ENCODE results near the gene RXFP1.

DNA sequence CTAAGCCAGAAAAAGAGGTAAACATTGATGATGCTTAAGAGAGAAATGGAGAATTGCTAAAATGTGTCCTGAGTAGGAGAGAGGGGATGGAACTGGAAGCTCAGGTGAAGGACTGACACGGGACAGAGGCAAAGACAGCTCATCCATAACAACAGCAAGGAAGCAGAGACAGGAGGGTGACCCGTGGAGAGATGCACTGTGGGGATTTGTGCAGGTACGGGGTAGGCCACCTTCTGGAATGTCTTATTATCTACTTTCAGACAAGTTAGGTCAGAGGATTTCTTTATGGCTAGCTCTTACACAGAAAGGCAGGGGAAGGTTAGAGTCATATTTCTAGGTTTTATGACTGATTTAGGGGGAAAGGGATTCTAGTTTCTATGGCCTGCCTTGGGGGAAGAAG, 31.7 kb downstream of the RXFP1 start:
- TF ChIP-seq YY1 (IDR thresholded peaks at IDR 0.05; ENCODE audit: low read depth), result no peak
- no peak for TF ChIP-seq CREB1 (IDR thresholded peaks at IDR 0.05; ENCODE audit: low read depth)
- no peak for TF ChIP-seq TCF12 (IDR thresholded peaks at IDR 0.05; ENCODE audit: low read depth)
- TF ChIP-seq, protein P1, sequence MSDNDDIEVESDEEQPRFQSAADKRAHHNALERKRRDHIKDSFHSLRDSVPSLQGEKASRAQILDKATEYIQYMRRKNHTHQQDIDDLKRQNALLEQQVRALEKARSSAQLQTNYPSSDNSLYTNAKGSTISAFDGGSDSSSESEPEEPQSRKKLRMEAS (IDR thresholded peaks at IDR 0.05), result no peak
- TF ChIP-seq TEAD4 (IDR thresholded peaks at IDR 0.05), result no peak
- TF ChIP-seq EP300 (IDR thresholded peaks at IDR 0.05; ENCODE audit: borderline replicate concordance), result no peak
- TF ChIP-seq RAD21 (IDR thresholded peaks at IDR 0.05; ENCODE audit: low read depth), result no peak
- no peak for TF ChIP-seq CEBPB (IDR thresholded peaks at IDR 0.05)
- TF ChIP-seq, protein P2, sequence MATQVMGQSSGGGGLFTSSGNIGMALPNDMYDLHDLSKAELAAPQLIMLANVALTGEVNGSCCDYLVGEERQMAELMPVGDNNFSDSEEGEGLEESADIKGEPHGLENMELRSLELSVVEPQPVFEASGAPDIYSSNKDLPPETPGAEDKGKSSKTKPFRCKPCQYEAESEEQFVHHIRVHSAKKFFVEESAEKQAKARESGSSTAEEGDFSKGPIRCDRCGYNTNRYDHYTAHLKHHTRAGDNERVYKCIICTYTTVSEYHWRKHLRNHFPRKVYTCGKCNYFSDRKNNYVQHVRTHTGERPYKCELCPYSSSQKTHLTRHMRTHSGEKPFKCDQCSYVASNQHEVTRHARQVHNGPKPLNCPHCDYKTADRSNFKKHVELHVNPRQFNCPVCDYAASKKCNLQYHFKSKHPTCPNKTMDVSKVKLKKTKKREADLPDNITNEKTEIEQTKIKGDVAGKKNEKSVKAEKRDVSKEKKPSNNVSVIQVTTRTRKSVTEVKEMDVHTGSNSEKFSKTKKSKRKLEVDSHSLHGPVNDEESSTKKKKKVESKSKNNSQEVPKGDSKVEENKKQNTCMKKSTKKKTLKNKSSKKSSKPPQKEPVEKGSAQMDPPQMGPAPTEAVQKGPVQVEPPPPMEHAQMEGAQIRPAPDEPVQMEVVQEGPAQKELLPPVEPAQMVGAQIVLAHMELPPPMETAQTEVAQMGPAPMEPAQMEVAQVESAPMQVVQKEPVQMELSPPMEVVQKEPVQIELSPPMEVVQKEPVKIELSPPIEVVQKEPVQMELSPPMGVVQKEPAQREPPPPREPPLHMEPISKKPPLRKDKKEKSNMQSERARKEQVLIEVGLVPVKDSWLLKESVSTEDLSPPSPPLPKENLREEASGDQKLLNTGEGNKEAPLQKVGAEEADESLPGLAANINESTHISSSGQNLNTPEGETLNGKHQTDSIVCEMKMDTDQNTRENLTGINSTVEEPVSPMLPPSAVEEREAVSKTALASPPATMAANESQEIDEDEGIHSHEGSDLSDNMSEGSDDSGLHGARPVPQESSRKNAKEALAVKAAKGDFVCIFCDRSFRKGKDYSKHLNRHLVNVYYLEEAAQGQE (IDR thresholded peaks at IDR 0.05; ENCODE audit: low read depth), result no peak
- TF ChIP-seq NFIC (IDR thresholded peaks at IDR 0.05), result no peak
- TF ChIP-seq FOXM1 (IDR thresholded peaks at IDR 0.05; ENCODE audit: borderline replicate concordance, low read depth), result no peak
- TF ChIP-seq EGR1 (IDR thresholded peaks at IDR 0.05), result no peak
- no peak for TF ChIP-seq TAF1 (IDR thresholded peaks at IDR 0.05; ENCODE audit: low read depth)
- TF ChIP-seq, protein P3, sequence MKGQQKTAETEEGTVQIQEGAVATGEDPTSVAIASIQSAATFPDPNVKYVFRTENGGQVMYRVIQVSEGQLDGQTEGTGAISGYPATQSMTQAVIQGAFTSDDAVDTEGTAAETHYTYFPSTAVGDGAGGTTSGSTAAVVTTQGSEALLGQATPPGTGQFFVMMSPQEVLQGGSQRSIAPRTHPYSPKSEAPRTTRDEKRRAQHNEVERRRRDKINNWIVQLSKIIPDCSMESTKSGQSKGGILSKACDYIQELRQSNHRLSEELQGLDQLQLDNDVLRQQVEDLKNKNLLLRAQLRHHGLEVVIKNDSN (IDR thresholded peaks at IDR 0.05), result no peak

All from Ishikawa (cell line).